ENCODE data around the gene HTRA3.

The HTRA3 gene

DNA sequence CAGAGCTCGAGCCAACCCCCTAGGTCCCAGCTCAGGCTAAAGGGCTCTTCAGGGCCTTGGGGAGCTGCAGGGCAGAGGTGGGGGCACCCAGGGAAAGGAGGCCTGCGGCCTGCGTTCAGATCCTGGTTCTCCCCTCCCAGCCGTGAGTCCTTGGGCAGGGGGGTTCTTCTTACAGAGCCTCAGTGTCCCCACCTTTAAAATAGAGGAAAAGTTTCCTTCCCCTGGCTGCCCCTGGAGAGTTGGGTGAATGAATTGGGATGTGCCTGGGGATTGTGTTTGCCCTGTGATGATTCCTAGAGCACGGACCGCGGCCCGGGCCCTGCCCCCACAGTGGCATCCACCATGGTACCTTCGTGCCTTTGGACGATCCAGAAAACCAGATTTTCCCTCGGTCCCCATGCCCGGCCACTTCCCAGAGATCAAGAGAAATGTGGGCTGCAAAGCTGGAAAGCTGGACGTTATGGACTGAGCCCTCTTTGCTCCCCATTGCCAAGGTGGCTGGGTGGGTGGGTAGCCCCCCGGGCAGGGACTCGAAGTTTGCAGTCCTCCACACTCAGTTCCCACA, 11.4 kb downstream of the HTRA3 start:
- DNase-seq (ENCODE audit: low spot score), result no peak

- no peak for DNase-seq (ENCODE audit: low spot score)
Observed at GRCh38 chr4:8281519-8282133, 12.1 kb downstream of the HTRA3 start.

- DNase-seq (ENCODE audit: low spot score), result no peak
Observed at GRCh38 chr4:8282134-8282641, 12.6 kb downstream of the HTRA3 start.

- DNase-seq (ENCODE audit: low spot score), result no peak
Observed at GRCh38 chr4:8282742-8283141, 13.2 kb downstream of the HTRA3 start.

DNA sequence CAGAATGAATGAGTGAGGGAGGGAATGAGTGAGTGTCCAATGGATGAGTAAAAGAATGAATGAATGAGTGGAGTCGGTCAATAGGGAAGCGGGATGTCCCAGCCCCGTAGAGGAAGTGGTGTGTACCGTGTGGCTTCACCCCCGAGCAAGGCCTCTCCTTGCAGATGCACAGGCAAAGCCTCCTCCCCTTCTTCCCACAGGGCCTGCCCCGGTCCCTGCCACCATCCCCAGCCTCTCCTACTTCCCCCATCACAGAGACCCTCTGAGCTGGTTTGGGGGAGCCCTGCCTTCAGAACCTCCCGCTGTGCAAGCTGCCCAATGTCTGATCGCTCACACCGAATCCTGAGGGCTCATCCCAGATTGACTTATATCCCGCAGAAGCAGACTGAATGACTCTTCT, 13.6 kb downstream of the HTRA3 start:
- DNase-seq (ENCODE audit: low spot score), result no peak

GRCh38 chr4:8283631-8284121, 14.1 kb downstream of the HTRA3 start:
- DNase-seq (ENCODE audit: low spot score), result no peak

- no peak for DNase-seq (ENCODE audit: low spot score)
Observed at GRCh38 chr4:8284391-8284790, 14.8 kb downstream of the HTRA3 start.

- DNase-seq (ENCODE audit: low spot score), result no peak
Observed at GRCh38 chr4:8285143-8285975, 15.8 kb downstream of the HTRA3 start.

DNA sequence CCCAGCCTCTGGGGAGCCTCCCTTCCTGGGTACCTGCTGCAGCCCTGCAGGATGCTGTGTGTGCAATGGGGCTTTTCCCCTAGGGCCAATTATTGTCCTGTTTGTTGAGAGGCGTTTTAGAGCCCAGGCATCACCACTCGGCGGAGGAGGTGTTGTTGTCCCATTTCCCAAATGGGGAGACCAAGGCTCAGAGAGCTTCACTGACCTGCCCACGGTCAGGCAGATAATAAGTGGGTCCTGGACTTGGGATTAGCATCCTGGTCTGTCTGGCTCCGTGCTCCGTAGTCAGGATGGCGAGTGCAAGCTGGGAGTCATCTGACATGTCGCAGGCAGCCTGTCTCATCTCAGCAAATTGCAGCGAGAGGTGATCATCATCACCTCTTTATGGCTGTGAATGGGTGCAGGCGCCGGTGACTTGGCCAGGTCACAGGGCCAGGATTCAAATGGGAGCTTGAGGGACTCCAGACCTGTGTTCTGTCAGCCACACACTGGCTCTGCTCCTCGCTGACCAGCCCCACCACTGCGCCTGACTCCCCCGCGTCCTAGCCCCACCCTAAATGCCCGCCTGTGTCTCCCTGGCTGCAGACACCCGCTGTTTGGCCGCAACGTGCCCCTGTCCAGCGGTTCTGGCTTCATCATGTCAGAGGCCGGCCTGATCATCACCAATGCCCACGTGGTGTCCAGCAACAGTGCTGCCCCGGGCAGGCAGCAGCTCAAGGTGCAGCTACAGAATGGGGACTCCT, 16.6 kb downstream of the HTRA3 start:
- DNase-seq (ENCODE audit: low spot score), result no peak

GRCh38 chr4:8286719-8287342, 17.3 kb downstream of the HTRA3 start:
- no peak for DNase-seq (ENCODE audit: low spot score)

GRCh38 chr4:8287343-8288280, 18.1 kb downstream of the HTRA3 start:
- no peak for DNase-seq (ENCODE audit: low spot score)

DNA sequence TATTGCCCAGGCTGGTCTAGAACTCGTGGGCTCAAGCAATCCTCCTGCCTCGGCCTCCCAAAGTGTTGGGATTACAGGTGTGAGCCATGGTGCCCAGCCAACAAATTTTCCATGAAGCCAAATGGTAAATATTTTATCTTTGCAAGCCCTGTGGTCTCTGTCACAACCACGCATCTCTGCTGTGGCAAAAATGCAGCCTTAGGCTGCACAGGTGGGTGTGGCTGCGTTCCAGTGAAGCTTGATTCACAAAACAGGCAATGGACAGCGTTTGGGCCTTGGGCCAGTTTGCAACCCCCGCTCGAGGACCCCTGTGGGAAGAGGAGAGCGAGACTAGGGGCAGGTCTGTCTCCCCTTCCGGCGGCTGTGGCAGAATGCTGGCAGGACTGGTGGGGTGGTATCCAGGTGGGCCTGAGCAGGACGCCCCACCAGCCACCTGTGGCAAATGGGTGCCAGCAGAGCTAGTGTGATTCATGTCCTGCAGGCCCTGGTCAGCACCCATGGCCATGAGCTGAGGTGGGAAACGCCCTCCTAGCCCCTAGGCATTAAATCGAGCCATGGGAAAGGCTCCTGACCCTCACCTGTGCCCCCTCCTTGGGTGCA, 19.7 kb downstream of the HTRA3 start:
- DNase-seq (ENCODE audit: low spot score), result no peak

- DNase-seq (ENCODE audit: low spot score), result no peak
Observed at GRCh38 chr4:8289956-8290700, 20.6 kb downstream of the HTRA3 start.

GRCh38 chr4:8290701-8290970, 21.1 kb downstream of the HTRA3 start:
- DNase-seq (ENCODE audit: low spot score), result no peak

GRCh38 chr4:8291036-8291682, 21.6 kb downstream of the HTRA3 start:
- no peak for DNase-seq (ENCODE audit: low spot score)

GRCh38 chr4:8291701-8292477, 22.3 kb downstream of the HTRA3 start:
- no peak for DNase-seq (ENCODE audit: low spot score)

GRCh38 chr4:8292478-8293107, 23.0 kb downstream of the HTRA3 start:
- DNase-seq (ENCODE audit: low spot score), result no peak

Measured in cerebellar cortex (tissue), 1 donor.